ENCODE measurements around the gene FAM200A. TPM values are rescaled to one million over a fixed set of nuclear protein-coding genes. Genes with fewer than 3 reads are reported as not detected.
A peak's percentile ranks its signal among the peaks of the same experiment; 100 is the strongest.

The FAM200A gene
- total and polyA plus RNA-seq, 2 experiments from 2014 or later = 7.7 to 7.9 TPM

DNA sequence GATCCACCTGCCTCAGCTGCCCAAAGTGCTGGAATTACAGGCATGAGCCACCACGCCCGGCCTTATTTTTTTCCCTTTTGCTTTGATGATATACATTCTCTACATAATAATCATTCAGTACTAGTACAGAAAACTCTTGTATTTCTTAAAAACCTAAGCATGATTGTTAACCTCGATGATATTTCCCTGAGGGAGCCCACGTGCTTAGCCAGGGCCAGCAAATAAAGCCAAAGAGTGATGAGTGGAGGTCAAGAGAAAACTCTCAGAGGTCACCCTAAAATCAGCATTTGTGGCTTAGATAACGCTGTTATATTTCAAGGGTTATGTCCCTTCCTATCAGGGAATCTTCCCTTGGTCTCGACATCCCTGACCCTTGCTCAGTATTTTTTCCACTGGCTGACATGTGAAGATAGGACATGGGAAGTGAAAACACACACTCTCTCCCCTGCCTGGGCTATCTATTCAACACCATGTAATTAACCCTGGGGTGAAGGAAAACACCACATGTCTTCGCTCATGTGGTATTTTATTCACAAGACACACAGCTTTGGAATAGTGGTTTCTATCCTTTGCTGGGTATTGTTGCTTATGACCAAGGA, 12.6 kb downstream of the FAM200A start (continued):
- TF ChIP-seq, protein P1, sequence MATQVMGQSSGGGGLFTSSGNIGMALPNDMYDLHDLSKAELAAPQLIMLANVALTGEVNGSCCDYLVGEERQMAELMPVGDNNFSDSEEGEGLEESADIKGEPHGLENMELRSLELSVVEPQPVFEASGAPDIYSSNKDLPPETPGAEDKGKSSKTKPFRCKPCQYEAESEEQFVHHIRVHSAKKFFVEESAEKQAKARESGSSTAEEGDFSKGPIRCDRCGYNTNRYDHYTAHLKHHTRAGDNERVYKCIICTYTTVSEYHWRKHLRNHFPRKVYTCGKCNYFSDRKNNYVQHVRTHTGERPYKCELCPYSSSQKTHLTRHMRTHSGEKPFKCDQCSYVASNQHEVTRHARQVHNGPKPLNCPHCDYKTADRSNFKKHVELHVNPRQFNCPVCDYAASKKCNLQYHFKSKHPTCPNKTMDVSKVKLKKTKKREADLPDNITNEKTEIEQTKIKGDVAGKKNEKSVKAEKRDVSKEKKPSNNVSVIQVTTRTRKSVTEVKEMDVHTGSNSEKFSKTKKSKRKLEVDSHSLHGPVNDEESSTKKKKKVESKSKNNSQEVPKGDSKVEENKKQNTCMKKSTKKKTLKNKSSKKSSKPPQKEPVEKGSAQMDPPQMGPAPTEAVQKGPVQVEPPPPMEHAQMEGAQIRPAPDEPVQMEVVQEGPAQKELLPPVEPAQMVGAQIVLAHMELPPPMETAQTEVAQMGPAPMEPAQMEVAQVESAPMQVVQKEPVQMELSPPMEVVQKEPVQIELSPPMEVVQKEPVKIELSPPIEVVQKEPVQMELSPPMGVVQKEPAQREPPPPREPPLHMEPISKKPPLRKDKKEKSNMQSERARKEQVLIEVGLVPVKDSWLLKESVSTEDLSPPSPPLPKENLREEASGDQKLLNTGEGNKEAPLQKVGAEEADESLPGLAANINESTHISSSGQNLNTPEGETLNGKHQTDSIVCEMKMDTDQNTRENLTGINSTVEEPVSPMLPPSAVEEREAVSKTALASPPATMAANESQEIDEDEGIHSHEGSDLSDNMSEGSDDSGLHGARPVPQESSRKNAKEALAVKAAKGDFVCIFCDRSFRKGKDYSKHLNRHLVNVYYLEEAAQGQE (IDR thresholded peaks at IDR 0.05; ENCODE audit: unreplicated experiment) = no peak
- TF ChIP-seq EZH2 (IDR thresholded peaks at IDR 0.05; ENCODE audit: low read depth, unreplicated experiment) (no peak), POLR2AphosphoS5 (IDR thresholded peaks at IDR 0.05; ENCODE audit: low read depth) (no peak)

DNA sequence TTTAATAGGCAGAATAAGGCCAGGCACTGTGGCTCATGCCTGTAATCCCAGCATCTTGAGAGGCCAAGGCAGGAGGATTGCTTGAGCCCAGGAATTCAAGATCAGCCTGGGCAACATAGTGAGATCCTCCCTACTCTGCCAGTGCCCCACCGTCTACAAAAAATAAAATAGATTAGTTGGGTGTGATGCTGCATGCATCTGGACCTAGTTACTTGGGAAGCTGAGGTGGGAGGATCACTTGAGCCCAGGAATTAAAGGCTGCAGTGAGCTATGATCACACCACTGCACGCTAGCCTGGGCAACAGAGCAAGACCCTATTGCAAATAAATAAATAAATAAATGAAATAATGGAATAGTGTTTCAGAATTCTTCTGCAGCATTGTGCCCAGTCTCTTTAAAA, 16.2 kb downstream of the FAM200A start:
- no peak for ATAC-seq
- Histone ChIP-seq H2AFZ (no peak overlapping the region), H3K27ac (ENCODE audit: low read depth) (no peak overlapping the region), H3K36me3 (ENCODE audit: insufficient read depth) (peaks cover 20% of the 10 kb centered on the region), H3K79me2 (replicated peaks; ENCODE audit: insufficient read depth) (no peaks in the 10 kb centered on the region), H3K27me3 (ENCODE audit: insufficient read depth) (no peaks in the 10 kb centered on the region), H3F3A (replicated peaks; ENCODE audit: low read depth) (0 out of 2 replicates have a peak, but pooled peaks cover 11% of the 10 kb centered on the region), H3K9me2 (ENCODE audit: insufficient read depth) (no peaks in the 10 kb centered on the region), H3K4me3 (no peak overlapping the region), H3K4me2 (no peak overlapping the region), H4K20me1 (replicated peaks; ENCODE audit: insufficient read depth) (no peaks in the 10 kb centered on the region), H3K4me1 (ENCODE audit: insufficient read depth) (no peaks in the 10 kb centered on the region)
- Mint-ChIP-seq H3K36me3 (ENCODE audit: low read depth) (peaks cover 48% of the 10 kb centered on the region), H3K27ac (no peak overlapping the region), H3K4me3 (no peak overlapping the region), H3K9me3 (peaks cover 92% of the 10 kb centered on the region), H3K4me1 (no peaks in the 10 kb centered on the region), H3K27me3 (ENCODE audit: insufficient read depth, low read depth, poor library complexity) (peaks cover 17% of the 10 kb centered on the region)
- no peak for DNase-seq (ENCODE audit: low spot score)
- no peak for TF ChIP-seq ZNF331 (CRISPR knock-in tag; IDR thresholded peaks at IDR 0.05; ENCODE audit: low read depth)

DNA sequence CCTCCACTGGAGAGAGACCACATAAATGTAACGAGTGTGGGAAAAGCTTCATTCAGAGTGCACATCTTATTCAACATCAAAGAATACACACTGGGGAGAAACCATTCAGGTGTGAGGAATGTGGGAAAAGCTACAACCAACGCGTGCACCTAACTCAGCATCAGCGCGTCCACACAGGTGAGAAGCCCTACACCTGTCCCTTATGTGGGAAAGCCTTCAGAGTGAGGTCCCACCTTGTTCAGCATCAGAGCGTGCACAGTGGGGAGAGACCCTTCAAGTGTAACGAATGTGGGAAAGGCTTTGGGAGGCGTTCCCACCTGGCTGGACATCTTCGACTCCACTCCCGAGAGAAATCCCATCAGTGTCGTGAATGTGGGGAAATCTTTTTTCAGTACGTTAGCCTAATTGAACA, 20.6 kb downstream of the FAM200A start:
- Histone ChIP-seq H3K27me3 (ENCODE audit: insufficient read depth) (no peaks in the 10 kb centered on the region), H3K9me2 (ENCODE audit: insufficient read depth) (peaks cover 6% of the 10 kb centered on the region; the same call in 1 of the 2 replicates), H3K79me2 (replicated peaks; ENCODE audit: insufficient read depth) (no peaks in the 10 kb centered on the region), H4K20me1 (replicated peaks; ENCODE audit: insufficient read depth) (no peaks in the 10 kb centered on the region), H3K4me1 (ENCODE audit: insufficient read depth) (no peaks in the 10 kb centered on the region), H3K36me3 (ENCODE audit: insufficient read depth) (peaks cover 38% of the 10 kb centered on the region), H3K4me3 (peak overlapping the region; percentile 23; the same call in 1 of the 2 replicates), H2AFZ (no peak overlapping the region), H3K27ac (ENCODE audit: low read depth) (no peak overlapping the region), H3K4me2 (no peak overlapping the region), H3F3A (replicated peaks; ENCODE audit: low read depth) (0 out of 2 replicates have a peak, but pooled peaks cover 11% of the 10 kb centered on the region)
- peaks cover 84% of the 10 kb centered on the region for H3K9me3 Mint-ChIP-seq
- ATAC-seq (no peak), DNase-seq (ENCODE audit: low spot score) (peak; percentile 26)
- H3K4me3 Mint-ChIP-seq = no peak overlapping the region
- no peaks in the 10 kb centered on the region for H3K4me1 Mint-ChIP-seq
- H3K27ac Mint-ChIP-seq = no peak overlapping the region
- H3K27me3 Mint-ChIP-seq (ENCODE audit: insufficient read depth, low read depth, poor library complexity) = peaks cover 27% of the 10 kb centered on the region
- H3K36me3 Mint-ChIP-seq (ENCODE audit: low read depth) = peaks cover 82% of the 10 kb centered on the region
- TF ChIP-seq STAT1 (IDR thresholded peaks at IDR 0.05; ENCODE audit: unreplicated experiment) (no peak), ZNF114 (CRISPR knock-in tag; IDR thresholded peaks at IDR 0.05) (no peak), JUNB (IDR thresholded peaks at IDR 0.05; ENCODE audit: unreplicated experiment) (no peak), POLR2AphosphoS5 (IDR thresholded peaks at IDR 0.05; ENCODE audit: low read depth) (no peak), EZH2phosphoT487 (IDR thresholded peaks at IDR 0.05; ENCODE audit: unreplicated experiment) (no peak), CREB1 (CRISPR knock-in tag; IDR thresholded peaks at IDR 0.05; ENCODE audit: low read depth) (no peak), EZH2 (IDR thresholded peaks at IDR 0.05; ENCODE audit: low read depth, unreplicated experiment) (no peak), NANOG (IDR thresholded peaks at IDR 0.05; ENCODE audit: borderline replicate concordance) (no peak)
- TF ChIP-seq, protein P1 (IDR thresholded peaks at IDR 0.05; ENCODE audit: unreplicated experiment) = no peak
- TF ChIP-seq, protein P2, sequence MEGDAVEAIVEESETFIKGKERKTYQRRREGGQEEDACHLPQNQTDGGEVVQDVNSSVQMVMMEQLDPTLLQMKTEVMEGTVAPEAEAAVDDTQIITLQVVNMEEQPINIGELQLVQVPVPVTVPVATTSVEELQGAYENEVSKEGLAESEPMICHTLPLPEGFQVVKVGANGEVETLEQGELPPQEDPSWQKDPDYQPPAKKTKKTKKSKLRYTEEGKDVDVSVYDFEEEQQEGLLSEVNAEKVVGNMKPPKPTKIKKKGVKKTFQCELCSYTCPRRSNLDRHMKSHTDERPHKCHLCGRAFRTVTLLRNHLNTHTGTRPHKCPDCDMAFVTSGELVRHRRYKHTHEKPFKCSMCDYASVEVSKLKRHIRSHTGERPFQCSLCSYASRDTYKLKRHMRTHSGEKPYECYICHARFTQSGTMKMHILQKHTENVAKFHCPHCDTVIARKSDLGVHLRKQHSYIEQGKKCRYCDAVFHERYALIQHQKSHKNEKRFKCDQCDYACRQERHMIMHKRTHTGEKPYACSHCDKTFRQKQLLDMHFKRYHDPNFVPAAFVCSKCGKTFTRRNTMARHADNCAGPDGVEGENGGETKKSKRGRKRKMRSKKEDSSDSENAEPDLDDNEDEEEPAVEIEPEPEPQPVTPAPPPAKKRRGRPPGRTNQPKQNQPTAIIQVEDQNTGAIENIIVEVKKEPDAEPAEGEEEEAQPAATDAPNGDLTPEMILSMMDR (conservative IDR thresholded peaks at IDR 0.05; ENCODE audit: low read depth in 2 of 2) = no peak

Measured in GM23338 (cell line).